Stimulated activated CD8-positive, alpha-beta memory T cell treated with anti-CD3 and anti-CD28 coated beads, Interleukin-12 subunit alpha, Interleukin-12 subunit beta, amount 100 ng/mL, for 1 hour (primary cell): ENCODE results near the gene NKAIN2.
"Not testable (repeated sequence)": the region's sequence is repeated elsewhere in the genome, so short reads cannot be mapped to it uniquely, and the experiment has no call there.

ENCODE experiments used
- DNase-seq: peaks from one replicate; pipeline ENCODE4 v3.0.0-alpha.2; 2020; ENCODE audit warnings: low read depth

NKAIN2 gene

GRCh38 chr6:124205921-124206320 is 402.3 kb downstream of the NKAIN2 start:
- DNase-seq = no peak

GRCh38 chr6:124223611-124224345 is 420.1 kb downstream of the NKAIN2 start:
- no peak for DNase-seq

- no peak for DNase-seq
Measured at GRCh38 chr6:124226396-124226795, 422.7 kb downstream of the NKAIN2 start.

GRCh38 chr6:124233221-124233620 is 429.6 kb downstream of the NKAIN2 start:
- no peak for DNase-seq

- no peak for DNase-seq
Measured at GRCh38 chr6:124234801-124235200, 431.1 kb downstream of the NKAIN2 start.

- DNase-seq = no peak
Measured at GRCh38 chr6:124237911-124238310, 434.2 kb downstream of the NKAIN2 start.

- not testable (repeated sequence) for DNase-seq
Measured at GRCh38 chr6:124238408-124238807, 434.7 kb downstream of the NKAIN2 start.

DNA sequence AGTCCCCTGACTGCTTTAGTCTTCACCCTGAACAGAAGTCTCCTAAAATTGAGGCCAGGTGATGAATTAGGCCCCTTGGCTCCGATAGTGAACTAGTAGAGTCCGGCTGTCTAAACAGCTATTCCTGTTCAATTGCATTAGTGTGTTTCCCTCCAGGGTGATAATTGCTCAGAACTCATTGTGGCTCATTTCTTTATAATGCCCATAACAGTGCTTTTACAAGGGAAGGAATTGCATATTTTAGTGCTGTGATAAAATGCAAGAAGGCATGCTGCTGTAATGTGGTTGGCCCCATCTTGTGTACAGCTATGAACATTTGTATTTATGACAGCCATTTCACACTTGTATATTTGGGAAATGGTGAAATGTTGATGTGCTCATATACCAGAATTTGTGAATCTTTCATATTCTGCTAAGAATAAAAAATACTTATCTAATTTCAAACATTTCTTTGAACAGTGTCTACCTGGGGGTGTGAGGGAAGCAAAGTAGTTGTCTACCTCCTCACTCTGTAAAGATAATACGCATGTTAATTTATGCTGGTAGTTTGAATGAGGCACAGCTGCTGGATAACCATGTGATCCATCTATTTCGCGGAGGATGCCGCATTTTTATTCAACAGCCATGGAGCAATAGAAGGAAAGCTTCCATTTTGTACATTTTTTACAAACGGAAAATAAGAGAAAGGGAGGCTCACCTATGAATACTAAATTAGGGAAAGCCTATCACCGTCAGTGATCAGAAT is 451.4 kb downstream of the NKAIN2 start:
- no peak for DNase-seq

GRCh38 chr6:124260337-124260736 is 456.7 kb downstream of the NKAIN2 start:
- DNase-seq = no peak

GRCh38 chr6:124269733-124270132 is 466.1 kb downstream of the NKAIN2 start:
- no peak for DNase-seq

GRCh38 chr6:124273701-124274100 is 470.0 kb downstream of the NKAIN2 start:
- DNase-seq = no peak

DNA sequence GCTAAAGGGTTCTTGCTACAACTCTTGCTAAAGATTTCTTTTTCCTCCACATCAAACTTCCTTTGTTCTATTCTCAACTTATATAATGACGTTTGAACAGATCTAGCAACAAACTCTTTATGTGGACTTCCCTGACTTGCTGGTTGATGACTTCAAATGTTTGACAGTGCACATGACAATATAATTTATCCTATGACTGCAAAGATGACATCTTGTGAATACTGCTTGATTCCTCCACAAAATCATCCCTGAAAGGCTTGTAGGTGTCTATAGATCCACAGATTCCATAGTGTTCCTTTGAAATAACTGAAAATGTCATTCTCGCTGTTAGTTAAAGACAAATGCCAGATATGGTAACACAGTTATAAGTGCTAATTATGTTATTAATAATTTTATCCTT is 478.9 kb downstream of the NKAIN2 start:
- DNase-seq = no peak

- no peak for DNase-seq
Measured at GRCh38 chr6:124283486-124283885, 479.8 kb downstream of the NKAIN2 start.

DNA sequence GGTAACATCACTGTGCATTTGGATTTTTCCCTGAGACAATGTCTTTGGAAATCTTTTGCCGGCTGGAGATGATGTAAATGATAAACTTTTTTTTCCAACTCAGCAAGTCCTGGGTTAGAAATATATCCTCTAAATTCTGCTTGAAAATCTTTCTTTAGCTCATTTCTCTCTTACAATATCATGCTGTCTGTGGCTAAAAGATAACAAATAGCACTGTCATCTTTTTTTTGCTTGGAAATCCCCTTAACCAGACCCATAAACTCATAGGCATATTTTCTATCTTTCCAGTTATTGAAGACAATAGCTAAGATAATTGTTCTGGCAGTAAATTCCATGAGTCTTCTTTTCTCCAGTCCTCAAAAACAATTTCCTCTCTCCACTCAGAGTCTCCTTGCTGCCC is 481.5 kb downstream of the NKAIN2 start:
- no peak for DNase-seq

DNA sequence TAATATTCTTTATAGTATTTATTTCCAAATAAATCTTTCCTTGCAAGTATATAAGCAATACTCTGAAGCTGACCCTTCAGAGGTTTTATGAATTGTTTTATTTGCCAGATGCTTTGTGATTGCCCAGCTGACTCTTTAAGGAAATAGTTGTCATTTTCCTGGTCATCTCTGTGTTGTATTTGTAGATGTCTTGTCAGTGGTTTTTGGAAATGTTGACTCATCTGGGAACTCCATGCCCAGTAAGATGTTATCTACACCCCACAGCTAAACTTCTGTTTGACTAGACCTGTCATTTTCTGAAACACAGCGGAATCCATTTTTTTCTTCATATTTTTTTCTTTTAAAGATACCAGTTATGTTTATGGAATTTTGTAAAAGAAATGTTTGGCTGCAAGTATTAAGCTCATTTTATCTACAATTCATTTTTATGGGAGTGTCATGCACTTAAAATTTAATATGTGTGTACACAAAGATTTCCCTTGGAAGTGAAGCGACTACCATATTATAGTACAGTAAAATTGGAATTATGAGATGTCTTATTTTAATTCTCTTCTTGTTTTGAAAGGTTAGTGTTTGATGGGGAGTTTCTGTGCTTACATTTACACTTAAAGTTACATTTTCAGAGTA is 491.0 kb downstream of the NKAIN2 start:
- DNase-seq = no peak

DNA sequence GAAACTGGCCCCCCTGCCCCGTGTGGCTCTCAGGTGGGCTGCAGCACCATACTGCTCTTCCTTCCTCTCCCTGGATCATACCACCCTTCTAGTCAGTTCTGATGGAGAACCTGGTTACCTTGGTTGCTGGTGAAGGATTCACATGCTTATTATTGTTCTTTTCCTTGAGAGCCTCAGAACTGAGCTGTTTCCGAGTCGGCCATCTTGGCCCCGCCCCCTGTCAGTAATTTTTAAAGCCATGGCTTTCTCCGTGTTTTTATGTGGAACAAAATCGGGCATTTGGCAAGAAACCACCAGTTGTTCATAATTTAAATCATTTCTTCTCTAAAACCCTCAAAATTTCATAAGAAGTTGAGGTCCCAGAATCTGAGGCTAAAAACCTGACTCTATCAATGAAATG is 493.8 kb downstream of the NKAIN2 start:
- no peak for DNase-seq

- DNase-seq = no peak
Measured at GRCh38 chr6:124298730-124299129, 495.1 kb downstream of the NKAIN2 start.

GRCh38 chr6:124300907-124301306 is 497.2 kb downstream of the NKAIN2 start:
- not testable (repeated sequence) for DNase-seq

DNA sequence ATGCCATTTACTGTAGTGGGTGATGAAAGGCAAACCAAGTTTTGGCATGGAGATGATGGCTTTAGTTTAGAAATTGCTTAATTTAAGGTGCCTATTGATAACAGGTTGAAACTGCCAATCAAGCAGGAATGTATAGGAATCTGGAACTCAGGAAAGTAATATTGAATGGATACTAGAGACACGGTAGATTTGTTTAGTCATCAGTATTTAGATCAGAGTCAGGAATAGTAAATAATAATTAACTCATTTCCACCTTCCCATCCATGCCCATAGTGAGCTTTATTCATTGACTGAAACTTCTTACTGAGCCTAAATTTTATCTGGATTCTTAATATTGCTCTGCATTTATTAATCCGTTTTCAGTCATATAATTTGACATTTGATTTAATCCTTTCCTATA is 500.3 kb downstream of the NKAIN2 start:
- no peak for DNase-seq

- DNase-seq = no peak
Measured at GRCh38 chr6:124310139-124310538, 506.5 kb downstream of the NKAIN2 start.

GRCh38 chr6:124319410-124319809 is 515.7 kb downstream of the NKAIN2 start:
- DNase-seq = no peak

- DNase-seq = no peak
Measured at GRCh38 chr6:124324237-124324636, 520.6 kb downstream of the NKAIN2 start.

GRCh38 chr6:124330197-124330596 is 526.5 kb downstream of the NKAIN2 start:
- no peak for DNase-seq
